T-helper 1 cell (primary cell): ENCODE results near the gene ATP6V0C.
A peak's percentile ranks its signal among the peaks of the same experiment; 100 is the strongest.
"Not testable (repeated sequence)": the region's sequence is repeated elsewhere in the genome, so short reads cannot be mapped to it uniquely, and the experiment has no call there.

Source experiments
- DNase-seq, 5 donors: peaks; one replicate each; pipeline ENCODE4 v3.0.0-alpha.2; 2012 to 2020

ATP6V0C gene

DNA sequence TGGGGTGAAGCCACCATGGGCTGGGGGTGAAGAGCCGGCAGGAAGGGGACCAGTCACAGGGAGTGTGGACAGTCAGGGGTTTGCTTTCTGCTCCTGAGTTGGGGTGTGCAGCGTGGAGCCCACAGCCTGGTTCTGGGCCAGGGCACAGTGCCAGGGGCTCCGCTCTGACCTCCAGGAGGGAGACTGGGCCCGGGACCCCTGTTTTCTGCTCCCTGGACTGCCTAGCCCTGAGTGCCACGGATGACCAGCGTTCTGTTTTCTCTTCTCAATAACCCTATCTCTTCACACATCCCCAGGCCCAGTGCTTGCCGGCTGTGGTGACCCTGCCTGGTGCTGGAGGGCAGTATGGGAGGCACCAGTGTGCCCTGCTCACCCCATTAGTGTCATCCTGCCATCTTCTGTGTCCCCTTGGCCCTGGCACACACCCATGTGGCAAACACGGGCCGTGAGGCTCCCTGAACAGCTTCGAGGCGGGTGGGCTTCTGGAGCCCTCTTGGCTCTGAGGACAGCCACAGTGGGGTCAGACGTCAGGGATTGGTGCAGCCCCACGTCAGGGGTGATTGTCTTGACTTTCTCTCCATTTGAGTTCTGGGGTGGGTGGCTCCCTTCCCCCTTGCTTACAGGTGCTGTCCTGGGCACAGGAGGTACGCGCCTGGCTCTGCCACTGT lies 16.3 kb downstream of the ATP6V0C start:
- no peak for DNase-seq

DNA sequence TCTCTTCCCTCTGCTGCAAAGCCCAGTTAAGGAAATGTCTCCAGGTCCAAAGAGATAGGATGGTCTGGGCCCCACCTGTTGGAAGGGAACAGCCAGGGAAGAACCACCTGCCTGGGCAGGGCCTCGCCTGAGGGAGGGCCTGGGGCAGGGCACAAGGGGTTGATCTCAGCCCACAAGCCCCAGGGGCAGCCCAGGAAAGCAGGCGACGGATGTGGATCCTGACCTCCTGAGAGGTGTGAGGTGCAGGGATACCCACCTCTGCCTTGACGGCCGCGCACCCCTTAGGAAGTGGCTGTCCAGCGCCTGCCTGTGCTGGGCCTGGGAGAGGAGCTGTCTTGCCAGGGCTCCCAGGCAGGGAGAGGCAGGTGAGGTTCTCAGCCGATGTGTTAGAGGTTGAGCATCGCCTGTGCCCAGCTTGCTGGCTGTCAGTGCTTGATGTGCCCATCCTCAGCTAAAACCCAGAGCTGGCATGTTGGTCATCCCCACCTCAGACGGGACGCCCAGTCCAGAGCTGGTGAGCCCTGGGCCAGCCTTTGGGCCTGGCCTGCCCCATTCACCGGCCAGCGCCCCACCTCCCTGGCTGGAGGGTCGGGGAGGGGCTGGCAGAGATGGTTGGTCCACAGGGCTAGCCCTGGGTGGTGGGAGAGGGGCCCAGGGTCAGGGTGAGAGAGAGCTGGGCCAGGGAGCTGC lies 17.0 kb downstream of the ATP6V0C start:
- DNase-seq = no peak

DNA sequence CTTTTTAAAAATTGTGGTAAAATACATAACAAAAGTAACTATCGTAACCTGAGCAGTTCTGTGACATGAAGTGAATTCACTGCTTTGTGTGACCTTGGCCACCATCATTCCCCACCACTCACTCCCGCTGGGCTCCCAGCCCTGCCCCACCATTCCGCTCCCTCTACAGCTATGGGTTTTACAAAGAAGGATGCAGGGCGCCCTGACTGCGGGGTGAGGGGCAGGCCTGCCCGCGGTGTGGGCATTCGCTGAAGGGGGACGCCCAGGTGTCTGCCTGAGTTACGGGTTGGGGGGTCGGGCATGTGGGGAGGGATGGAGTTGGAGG lies 17.6 kb downstream of the ATP6V0C start, which contains the start of gene CEMP1:
Gene CEMP1, minus strand, starts transcription at position 38 of the 325 bp plus-strand sequence. CDS start 335 bp downstream, outside the sequence.
- DNase-seq = no peak

DNA sequence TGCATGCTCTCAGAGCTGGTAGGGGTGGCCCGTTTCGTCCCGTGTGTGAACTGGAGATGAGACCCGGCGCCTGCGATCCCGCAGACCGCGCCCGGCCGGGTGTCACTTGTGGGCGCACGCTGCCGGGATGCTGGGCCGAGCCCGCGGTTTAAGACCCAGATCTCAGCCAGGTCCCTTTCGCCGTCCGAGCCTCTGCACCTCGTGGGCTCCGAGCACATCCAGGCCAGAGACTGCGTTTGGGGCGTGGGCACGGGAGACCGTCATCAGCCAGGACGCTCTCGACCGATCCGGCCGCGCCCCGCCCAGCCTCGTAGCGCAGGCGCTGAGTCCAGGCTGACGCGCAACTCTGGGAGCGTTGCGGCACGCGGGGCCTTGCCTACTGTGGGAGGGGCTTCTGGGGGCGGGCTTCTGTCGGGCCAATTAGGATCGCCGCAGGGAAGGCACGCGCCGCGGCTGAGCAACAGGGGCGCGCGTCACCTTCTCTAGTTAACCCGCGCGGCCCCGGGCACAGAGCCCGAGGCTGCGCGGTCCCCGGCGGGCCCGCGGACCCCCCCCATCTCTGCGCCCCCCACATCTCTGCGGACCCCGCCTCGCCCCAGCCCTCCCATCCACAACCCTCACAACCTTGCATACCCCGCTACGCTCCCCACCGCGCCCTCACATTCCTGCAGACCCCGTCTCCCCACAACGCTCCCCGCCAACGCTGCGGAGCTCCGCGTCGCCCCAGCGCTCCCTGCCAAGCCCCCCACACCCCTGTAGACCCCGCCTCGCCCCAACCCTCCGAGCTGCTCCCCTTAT lies 18.1 kb downstream of the ATP6V0C start:
- peak; percentile 95 to 98 (median 96) for DNase-seq

DNA sequence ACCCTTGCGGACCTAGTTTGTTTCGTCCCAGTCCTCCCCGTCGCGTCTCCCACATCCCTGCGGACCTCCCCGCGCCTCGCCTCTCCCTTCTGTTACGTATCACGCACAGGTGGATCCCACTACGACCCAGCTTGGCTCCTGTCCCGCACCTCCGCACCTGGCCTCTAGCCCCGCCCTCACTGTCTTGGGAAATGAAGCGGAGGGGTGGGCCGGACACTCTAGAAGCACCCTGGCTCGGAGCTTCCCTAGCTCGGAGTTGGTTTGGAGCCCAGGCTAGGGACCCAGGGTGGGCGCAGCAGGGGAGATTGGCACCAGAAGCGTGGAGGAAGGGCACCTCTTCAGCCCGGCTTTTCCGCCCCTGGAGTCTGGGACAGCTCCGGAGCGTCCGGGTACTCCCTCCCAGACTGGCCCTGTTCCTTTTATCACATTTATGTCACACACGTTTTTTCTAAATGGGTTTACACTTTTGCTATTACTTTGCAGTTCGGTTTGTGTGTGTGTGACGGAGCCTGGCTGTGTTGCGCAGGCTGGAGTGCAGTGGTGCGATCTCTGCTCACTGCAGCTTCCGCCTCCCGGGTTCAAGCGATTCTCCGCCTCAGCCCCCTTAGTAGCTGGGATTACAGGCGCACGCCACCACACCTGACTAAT lies 18.9 kb downstream of the ATP6V0C start:
- peak; percentile 37 to 82 (median 54) for DNase-seq

DNA sequence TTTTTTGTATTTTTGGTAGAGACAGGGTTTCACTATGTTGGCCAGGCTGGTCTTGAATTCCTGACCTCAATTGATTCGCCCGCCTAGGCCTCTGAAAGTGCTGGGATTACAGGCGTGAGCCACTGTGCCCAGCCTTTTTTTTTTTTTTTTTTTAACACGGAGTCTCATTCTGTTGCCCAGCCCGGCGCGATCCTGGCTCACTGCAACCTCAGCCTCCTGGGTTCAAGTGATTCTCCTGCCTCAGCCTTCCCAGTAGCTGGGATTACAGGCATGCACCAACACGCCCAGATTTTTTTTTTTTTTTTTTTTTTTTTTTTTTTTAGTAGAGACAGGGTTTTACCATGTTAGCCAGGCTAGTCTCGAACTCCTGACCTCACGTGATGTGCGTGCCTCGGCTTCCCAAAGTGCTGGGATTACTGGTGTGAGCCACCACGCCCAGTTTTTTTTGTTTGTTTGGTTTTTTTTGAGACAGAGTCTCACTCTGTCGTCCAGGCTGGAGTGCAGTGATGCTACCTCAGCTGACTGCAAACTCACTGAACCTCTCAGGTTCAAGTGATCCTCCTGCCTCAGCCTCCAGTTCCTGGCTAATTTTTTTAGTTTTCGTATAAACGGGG lies 19.5 kb downstream of the ATP6V0C start:
- DNase-seq = peak in 1 of 5 donors; percentile 10

DNA sequence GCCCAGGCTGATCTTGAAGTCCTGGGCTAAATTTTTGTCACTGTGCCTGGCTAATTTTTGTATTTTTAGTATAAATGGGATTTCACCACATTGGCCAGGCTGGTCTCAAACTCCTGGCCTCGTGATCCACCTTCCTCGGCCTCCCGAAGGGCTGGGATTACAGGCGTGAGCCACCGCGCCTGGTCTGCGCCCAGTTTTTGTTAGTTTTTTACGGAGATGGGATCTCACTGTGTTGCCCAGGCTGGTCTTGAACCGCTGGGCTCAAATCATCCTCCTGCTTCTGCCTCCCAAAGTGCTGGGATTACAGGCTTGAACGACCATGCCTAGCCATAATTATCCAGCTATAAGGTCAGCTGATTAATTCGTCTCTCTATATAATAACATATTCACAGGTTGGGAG lies 20.2 kb downstream of the ATP6V0C start:
- no peak for DNase-seq

DNA sequence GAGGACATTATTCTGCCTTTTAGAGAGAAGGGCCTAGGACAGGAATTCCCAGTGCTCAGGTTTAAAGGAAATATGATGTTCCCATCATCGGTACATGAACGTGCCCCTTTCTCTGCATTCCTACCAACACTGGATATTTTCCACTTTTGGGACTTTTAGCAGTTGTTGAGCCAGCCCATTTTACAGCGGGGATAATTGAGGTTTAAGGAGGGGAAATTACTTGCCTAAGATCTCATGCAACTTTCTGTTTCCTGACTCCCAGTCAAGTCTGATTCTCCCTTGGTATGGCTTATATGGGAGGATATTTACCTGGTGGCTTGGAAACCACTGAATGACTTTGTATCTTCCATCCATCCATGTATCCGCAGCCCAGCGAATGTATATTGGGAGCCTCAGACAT lies 20.6 kb downstream of the ATP6V0C start:
- DNase-seq = not testable (repeated sequence)

DNA sequence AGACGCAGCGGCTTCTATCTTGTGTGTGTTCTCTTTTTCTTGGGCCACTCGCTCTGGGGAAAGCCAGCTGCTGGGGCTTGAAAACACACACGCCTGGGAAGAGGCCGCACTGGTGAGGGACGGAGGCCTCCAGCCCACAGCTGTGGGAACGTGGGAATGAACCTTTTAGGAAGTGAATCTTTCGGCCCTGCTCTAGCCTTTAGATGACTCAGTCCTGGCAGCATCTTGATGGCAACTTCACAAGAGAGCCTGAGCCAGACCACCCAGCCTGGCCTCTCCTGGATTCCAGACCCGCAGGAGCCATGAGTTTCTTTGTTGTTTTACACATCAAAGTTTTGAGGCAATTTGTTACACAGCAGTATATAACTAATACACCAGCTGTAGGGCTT lies 21.9 kb downstream of the ATP6V0C start:
- no peak for DNase-seq

DNA sequence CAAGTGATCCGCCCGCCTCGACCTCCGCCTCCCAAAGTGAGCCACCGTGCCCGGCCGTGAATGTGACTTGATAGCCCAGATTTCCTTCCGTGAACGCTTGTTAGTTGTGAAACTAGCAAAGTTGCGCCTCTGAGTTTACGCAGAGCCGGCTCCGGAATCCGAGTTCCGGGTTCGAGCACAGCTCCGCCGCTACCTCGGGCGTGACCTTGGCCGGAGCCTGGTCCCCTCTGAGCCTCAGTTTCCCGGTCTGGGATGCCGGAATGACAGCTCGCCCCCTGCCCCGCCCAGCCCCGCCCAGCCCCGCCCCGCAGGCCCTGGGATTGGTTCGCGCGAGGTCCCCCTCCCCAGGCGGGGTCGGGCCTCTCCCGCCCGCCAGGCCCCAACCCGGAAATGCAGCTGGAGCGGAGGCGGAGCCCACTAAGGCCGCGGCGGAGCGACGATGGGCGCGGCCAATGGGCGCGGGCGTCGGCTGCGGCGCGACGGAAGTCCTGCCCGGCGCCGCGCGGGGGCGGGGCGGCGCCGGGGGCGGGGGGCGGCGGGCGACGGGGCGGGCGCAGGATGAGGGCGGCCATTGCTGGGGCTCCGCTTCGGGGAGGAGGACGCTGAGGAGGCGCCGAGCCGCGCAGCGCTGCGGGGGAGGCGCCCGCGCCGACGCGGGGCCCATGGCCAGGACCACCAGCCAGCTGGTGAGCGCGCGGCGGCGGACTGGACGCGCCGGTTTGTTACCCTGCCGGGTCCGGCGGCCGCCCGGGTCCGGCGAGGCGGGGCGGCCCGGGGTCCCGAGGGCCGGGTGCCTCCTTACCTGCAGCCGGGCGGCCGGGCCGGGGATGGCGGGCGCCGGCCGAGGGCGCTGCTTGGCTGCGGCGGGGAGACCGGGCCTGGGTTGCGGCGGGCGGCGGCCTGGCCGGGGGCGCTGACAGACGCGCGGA lies 24.0 kb downstream of the ATP6V0C start, which contains the start of gene PDPK1:
Gene PDPK1, plus strand, starts transcription at position 571 of the 929 bp plus-strand sequence. Its CDS starts 92 bp downstream, at position 663.
- DNase-seq = peak; percentile 87 to 97 (median 91)

DNA sequence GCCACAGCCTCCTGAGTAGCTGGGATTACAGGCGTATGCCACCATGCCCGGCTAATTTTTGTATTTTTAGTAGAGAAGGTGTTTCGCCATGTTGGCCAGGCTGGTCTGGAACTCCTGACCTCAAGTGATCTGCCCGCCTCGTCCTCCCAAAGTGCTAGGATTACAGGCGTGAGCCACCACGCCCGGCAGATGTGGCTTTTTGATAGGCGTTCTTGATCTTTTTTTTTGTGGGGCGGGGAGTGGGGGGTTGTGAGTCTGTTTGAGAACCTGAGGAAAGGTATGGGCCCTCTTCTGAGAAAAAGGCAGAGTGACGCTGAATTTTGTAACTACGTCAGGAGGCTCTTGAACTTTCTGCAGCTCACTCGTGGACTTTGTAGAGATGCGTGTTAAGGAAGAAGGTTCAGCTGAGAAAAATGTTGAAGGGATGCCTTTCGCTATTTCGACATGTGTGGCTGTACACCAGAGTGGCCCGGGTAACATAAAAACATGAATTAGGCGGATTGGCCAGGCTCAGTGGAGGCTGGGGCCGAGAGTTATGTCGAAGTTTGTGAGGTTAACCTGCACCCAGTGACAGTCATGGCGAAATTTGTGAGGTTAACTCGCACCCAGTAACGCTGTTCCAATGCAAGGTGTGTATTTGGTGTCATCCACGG lies 25.6 kb downstream of the ATP6V0C start:
- not testable (repeated sequence) for DNase-seq

DNA sequence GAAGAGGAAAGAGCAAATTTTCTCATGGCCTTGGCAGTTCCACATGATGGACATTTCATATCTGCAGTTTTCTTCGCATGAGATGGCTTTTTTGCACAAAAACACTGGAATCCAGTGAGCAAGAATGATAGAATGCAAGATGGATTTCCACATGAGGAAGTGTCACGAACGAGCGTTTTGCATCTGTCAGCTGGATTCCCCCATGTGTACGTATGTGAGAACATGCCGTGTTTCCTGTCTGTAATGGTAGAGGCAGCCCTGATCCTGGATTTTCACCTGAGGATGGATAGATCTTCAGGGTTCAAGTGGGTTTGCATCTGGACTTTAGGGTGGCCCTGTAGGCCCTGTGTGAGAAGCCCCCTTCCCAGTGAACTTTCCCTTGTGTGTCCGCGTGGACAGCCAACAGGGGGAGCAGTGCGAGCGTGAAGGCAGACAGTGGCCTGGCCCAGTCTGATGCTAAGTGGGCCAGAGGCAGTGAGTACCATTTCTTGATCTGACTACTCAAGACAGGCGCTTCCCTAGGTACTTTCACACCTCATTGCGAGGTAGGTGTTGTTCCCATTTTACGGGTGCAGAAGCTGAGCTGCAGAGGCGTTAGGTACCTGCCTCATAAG lies 26.2 kb downstream of the ATP6V0C start:
- DNase-seq = peak in 1 of 5 donors; percentile 19

DNA sequence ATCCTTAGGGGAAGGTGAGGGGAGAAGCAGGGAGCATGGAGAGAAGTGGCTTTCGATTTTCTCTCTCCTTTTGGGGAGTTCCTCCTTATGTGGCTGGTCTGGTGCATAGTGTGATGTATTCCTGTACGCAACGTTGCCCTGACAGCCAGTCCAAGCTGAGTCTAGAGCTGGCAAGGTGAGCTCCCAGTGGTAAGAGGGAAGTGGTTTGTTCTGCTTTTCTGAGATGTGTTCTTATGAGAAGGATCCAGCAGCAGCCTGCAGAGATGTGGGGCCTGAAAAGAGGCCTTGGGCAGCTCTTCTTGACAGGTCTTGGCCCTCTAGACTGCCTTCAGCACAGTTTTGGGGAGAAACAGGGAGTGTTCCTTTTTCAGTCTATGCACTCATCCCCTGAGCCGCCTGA lies 27.2 kb downstream of the ATP6V0C start:
- not testable (repeated sequence) for DNase-seq

DNA sequence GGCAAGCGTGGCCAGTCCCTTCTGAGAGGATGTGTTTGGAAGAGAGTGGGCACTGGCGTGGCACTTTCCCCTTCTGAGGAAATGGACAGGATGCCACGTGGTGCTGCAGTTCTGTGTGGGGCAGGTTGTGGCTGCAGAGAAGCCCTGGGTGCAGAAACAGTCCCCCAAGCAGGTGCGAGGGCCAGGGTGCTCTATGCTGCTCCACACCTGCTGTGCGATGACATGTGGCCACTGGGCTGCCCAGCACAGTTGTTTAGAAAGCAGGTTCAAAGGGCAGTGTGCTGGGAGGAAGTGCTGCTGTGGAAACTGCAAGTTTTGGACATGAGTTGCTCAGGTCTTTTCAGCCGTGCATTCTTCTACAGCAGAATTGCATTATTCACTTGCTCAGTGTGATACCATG lies 27.7 kb downstream of the ATP6V0C start:
- not testable (repeated sequence) for DNase-seq

DNA sequence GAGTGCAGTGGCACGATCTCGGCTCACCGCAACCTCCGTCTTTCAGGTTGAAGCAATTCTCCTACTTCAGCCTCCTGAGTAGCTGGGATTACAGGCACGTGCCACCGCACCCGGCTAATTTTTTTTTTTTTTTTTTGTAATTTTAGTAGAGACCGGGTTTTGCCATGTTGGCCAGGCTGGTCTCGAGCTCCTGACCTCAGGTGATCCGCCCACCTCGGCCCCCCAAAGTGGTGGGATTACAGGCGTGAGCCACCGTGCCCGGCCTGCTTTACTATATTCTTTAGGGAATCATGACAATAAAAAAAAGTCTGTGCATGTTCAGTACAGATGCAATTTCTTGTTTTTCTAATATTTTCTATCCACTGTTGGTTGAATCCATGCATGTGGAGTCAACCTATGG lies 30.0 kb downstream of the ATP6V0C start:
- not testable (repeated sequence) for DNase-seq

DNA sequence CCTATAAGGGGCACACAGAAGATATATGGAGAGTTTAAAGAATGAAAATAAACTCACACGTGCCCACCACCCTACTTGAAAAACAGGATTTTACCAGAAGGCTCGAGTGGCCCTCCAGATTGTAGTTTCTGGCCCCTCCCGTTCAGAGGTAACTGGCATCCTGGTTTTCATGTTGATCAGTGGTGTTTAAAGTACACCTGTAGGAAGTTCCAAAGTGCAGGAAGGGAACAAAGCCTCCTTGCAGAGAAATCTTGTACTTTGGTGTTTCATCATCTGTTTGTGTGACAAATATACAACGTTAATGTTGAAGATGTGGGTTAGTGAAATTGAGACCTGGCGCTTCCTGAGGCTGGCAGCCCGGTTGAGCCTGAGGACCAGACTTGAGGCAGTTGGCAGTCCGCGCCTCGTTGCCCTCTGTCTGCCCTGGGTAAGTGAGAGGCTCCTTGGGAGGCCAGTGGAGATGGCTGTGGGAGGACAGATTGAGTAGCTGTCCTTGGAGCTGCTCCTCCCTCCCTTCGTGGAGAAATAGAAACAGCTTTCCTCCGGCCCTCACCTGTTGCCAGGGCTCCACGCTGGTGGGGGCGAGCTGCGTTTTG lies 36.6 kb downstream of the ATP6V0C start:
- DNase-seq = not testable (repeated sequence)

DNA sequence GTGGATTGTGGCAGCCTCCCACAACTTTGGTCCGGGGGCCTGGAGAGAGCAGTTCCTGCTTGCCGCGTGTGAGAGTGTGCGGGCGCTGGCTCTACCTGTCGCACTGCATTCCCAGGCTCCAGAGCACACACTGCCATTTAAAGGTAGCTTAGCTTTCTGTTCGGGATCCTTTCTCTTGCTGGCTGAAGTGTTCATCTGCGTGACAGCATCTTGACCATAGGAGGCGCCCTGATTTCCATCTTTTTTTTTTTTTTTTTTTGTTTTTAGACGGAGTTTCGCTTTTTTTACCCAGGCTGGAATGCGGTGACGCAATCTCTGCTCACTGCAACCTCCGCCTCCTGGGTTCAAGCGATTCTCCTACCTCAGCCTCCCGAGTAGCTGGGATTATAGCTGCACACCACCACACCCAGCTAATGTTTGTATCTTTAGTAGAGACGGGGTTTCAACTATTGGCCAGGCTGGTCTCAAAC lies 37.7 kb downstream of the ATP6V0C start:
- not testable (repeated sequence) for DNase-seq

DNA sequence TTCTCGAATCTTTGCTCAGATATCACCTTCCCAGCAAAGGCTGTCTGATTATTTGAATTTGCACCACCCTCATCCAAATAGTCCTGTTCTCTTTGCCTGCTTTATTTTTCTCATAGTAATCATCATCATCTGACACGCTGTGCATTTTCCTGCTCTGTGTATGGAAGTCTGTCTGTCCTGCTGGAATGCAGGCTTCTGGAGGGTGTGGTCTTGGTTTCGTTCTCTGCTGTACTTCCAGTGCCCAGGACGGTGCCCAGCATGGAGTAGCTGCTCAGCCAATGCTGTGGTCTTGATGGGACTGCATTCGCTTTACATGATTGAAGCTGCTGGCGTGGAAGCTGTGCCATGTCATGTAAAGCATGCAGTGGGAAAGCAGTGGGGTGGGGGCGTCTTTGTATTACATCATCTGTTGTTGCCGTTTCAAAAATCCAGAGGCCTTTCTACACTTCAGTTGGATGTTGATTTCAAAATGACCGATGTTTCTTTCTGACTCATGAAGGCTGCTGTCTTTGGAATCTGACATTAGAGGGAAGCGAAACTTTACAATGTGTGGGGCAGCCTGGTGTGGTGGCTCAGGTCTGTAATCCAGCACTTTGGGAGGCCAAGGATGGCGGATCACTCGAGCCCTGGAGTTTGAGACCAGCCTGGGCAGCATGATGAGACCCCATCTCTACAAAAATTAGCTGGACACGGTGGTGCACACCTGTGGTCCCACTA lies 41.1 kb downstream of the ATP6V0C start:
- DNase-seq = not testable (repeated sequence)

DNA sequence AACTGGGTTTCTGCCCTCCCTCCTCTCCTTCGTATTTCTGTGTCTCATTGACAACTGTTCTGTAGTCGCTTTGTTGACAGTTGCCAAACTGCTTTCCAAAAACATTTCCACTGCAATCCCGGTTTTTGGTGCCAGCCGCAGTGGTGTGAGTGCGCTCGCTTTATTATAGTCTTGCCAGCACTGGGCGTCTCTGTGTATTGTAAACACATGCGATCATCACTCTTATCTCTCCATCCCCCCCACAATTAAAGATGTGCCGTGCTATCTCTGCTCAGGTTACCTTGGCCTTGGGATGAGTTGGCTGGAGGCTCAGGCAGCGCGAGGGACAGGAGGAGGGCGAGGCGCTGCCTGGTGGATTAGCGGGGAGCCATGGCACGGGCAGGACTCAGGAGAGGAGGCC lies 43.4 kb downstream of the ATP6V0C start:
- not testable (repeated sequence) for DNase-seq
